Stimulated activated CD4-positive, alpha-beta T cell treated with anti-CD3 and anti-CD28 coated beads, Interleukin-1b, Interleukin-23, amount 100 ng/mL, for 48 hours (primary cell): ENCODE data around the gene RPS15.
"Not testable (repeated sequence)": the region's sequence is repeated elsewhere in the genome, so short reads cannot be mapped to it uniquely, and the experiment has no call there.

ENCODE experiments used
- DNase-seq: peaks from one replicate; pipeline ENCODE4 v3.0.0-alpha.2; 2020

Gene RPS15

DNA sequence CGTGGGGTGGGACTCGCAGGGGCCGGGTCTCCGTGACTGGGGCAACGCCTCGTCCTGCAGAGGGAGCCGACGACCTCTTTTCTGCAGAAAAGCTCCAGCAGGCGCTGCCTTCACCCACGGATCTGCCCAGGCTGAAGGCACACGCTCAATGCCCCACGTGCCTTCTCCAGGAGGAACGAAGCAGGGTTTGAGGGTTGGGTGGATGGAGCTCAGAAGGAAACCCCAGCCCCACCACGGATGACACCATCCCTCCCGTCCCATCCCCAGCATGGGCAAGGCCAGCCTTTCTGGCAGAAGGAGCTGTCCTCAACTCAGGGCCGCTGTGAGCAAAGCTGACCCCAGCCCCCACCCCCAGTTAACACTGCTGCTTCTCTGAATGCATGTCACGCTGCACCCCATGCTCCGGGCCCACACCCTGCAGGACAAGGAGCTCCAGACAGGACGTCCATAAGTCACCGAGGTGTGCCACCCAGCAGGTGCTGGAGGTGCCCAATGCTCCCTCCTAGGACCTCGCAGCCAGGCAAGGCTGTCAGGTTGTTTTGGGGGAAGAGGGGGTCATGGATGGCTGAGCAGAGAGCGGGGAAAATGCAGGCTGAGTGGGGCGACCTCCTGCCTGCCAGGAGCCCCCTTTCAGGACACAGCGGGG, 33.4 kb downstream of the RPS15 start:
- DNase-seq, result no peak

DNA sequence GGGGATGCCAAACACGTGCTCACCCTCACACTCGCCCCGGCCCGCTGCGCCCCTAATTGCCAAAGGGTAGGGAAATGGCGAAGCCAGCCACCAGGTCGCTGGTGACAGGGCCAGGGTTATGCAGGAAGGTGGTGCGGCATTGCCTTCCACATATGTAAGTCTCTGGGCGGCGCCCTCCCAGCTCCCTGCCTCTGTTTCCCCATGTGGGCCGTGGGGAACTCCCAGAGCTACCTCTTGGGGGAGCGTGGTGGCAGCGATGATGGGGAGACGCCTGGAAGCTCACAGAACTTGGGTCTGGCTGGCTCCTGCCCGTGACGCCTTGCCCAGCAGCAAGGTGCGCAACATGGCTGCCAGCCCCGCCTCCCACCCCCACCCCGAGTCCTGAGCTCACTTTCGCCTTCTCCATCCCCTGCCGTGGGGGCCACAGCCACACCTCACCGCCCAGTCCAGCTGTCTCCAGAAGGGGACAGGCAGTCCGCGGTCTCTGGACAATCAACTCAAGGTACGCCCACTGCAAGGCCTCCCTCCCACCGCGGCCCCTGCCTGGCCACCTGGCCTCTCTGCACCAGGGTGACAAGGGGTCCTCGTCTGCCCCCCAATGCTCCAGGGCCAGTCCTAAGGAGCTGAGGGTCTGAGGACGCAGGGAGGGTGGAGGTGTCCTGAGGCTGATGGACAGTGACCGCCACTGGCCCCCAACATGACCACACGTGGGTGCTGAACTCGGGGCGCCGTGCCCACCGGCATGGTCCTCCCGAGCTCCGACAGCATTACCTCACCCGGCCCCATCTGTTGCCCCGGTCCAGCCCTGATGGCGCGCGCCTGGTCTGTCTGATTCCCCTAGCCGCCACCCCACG, 34.3 kb downstream of the RPS15 start:
- no peak for DNase-seq

DNA sequence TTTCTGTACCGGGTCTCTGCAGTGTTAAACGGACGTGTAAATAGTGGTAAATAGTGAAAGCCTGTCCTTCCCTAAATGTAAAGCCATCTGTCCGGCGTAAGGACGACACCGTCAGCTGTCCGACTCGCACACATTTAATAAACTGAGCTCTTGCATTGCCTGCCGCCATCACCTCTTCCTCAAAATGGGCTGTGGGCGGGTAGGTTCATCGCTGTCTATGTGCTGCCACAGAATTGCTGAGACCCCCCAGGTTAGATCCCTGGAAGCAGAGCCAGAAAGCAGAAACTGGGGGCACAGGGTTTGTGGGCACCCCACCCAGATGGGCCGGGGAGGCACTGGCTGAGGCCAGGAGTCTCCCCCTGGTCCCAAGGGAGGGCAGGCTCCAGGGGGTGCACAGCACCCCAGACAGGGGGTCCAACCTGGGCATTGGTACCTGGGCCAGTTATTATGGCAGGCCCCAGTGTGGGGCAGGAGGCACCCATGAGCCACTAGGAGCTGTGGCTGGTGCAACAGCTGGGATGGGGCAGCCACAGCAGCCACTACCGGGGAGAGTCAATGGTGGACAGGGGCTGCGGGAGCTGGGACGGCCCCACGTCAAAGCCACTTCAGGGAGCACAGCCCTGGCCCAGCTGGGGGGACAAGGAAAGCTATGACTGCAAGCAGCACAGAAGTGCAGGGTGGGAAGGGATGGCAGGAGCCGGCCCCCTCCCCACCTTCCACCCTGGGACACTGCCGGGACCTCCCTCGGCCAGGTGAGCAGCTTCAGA, 35.1 kb downstream of the RPS15 start:
- DNase-seq, result no peak

DNA sequence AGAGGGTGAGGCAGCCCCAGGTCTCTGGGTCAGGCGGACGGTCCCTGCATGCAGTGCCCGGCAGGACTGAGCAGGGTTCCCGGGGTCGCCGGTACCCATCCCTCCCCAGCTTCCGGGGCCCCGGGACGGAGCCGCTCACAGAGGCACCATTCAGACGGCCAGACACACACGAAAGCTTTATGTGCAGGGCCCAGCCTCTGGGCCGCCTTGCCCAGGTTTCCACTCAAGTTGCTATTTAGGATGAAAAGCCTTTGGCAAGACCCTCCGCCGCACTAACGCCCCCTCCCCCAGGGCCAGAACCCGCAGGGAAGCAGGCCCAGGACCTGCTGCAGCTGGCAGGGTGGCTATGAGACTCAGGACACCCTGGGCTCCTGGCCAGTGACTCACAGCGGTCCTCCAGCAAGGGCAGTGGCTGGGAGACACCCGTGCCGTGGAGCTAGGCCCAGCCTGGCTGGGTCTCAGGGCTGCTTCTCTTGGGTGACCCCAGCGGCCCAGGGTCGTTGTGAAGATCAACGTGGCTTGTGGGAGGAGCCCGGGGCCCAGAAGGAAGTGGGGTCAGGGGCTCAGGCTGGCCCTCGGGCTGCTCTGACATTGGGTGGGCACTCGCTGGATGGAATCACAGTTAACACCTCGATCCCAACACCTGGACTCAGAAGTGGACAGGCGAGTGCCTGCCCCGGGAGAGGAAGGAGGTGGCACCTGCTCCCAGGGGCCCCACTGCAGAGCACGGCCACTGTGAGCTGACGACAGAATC, 36.0 kb downstream of the RPS15 start:
- DNase-seq, result no peak

DNA sequence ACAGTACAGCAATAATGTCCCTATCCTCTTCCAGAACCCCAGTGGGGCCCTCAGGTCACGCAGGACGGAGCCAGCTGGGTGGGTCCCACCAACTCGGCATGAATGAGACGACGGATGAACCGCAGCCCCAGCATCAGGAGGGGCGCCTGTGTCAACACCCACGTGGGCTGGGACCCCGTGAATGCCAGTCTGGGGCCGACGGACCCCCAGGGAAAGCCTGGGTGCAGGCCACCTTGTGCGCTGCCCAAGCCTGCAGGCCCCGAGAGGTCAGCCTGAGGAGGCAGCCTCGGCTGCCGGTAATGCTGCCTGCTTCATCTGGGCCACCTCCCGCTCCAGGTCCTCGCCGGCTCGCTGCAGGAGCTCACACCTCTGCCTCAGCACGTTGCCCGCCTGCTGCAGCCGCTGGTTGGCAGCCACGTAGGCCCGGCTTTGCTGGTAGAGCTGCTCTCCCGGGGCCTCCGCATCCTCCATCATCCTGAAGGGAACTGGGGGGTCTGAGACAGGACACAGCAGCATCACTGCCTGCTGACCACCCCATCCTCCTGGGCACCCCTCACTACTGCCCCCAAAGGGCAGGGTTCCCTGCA, 36.7 kb downstream of the RPS15 start:
- DNase-seq, result no peak

DNA sequence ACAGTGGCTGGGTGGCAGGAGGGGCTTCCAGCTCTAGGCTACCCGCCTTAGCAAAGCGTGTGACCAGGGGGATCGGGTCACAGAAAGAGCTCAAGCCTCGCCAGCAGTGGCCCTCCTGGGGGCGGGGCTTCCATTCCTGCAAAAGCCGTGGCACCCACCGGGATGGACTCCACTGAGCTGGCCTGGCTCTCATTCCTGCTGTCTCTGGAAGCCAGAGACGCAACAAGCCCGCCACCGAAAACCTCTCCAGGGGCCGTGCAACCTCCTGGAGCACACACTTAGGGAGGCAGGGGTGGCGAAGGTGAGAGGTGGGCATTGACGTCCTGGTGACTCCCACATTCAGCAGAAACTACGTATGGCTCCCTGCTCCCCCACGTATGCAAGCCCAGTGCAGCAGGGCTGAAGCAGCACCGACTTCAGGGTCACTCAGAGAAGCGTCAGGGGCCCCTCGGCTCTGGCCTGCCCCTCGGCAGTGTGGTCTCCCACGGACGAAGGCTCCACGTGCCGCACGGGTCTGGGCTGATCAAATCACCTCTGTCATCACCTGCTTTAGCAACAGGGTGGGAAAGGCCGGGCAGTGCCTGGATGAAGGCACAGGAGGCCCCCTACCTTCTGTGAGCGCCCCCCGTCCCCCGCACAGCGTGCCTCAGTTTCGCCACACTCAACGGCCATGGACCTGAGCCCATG, 37.7 kb downstream of the RPS15 start:
- no peak for DNase-seq

DNA sequence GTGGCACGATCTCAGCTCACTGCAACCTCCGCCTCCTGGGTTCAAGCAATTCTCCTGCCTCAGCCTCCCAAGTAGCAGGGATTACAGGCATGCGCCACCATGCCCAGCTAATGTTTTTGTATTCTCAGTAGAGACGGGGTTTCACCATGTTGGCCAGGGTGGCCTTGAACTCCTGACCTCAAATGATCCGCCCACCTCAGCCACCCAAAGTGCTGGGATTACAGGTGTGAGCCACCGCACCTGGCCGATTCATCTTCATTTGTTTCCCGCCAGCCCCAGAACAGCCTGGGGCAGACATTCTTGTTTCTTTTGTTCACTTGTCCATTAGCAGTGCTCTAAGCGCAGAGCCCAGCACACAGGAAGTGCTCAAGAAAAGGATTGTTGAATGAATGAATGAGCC, 38.9 kb downstream of the RPS15 start:
- DNase-seq, result not testable (repeated sequence)

DNA sequence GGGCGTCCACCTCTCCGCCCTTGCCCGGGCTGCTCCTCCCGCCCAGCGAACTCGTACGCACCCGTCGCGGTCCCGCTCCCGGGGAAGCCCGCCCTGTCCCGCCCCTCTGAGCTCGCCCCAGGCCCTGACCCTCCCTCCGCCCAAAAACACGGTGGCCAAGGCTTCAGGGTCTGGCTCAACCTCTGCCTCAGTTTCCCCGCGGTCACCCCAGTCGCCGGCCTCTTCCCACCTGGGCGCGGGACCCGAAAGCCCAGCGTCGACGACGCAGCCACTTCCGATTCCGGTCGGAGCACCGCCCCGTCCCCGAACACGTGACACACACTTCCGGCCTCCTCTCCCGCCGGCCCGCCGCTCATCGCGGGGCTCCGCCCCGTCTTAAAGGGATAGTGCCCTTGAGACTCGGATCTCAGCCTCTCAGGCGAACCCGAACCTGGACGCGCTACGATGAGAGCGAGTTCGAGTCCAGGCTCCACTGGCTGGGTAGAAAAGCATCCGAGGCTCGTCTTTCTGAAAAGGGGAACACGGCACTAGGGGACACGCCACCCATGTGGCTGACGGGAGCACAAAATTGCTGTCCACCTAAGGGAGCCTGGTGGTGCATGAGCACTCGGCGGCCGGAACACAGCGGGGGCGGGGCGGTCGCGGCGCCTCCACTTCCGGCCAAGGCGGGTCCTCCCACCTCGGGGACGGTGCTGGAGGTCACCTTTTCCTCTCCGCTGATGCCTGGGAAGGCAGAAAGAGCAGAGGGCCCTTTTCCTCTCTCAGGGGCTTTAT, 40.9 kb downstream of the RPS15 start, which contains the start of gene C19orf25:
Gene C19orf25, minus strand, starts transcription at position 282 of the 774 bp plus-strand sequence. CDS start 312 bp downstream, outside the sequence.
- peak; percentile 94 for DNase-seq

DNA sequence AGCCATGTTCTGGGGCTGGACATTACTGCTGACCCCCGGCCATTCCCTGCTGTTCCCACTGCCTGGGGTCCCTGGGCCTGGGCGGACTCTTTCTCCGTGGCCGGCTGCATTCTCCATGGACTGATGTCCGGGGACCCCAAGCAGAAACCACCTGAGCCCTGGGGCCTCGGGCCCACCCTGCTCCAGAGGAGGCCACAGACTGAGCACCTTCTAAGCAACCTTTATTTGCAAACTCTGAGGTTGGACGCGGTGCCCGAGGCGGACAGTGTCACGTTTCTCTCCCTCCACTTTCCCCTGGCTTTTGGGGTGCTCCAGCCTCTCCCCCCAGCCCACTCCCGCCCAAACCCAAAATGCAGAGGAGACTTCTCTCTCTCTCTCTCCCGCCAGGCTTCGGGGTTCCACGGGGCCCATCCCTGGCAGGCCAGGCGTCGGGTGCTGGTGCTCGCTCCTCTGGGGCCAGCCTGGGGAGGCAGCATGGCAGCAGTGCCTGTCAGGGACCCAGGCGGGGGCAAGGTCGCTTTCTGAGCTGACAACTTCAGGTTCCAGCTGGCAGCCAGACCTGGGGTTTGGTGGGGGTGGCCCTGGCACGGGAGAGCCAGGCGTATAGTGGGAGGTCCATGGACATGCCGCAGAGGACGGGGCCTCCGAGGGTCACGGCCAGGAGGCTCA, 43.2 kb downstream of the RPS15 start:
- no peak for DNase-seq

DNA sequence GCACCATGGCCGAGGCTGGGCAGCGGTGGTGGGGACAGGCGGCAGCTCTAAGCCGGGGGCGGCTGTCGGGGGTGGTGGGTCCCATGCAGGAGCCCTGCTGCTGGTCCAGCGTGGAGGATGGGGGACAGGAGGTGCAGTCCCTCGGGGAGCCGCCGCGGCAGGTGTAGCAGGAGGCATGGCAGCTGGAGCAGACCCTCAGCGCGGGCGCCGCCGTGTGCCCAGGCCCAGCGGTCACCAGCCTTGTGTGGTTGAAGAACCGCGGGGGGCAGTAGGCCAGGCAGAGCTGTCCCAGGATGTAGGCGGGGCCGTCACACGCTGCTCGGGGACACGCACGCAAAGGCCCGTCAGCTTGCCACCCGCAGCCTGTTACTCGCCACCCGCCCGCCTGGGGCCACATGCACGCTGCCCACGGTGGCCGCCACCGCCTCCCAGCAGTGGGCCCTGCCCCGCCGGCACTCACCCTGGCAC, 43.7 kb downstream of the RPS15 start:
- DNase-seq, result no peak

DNA sequence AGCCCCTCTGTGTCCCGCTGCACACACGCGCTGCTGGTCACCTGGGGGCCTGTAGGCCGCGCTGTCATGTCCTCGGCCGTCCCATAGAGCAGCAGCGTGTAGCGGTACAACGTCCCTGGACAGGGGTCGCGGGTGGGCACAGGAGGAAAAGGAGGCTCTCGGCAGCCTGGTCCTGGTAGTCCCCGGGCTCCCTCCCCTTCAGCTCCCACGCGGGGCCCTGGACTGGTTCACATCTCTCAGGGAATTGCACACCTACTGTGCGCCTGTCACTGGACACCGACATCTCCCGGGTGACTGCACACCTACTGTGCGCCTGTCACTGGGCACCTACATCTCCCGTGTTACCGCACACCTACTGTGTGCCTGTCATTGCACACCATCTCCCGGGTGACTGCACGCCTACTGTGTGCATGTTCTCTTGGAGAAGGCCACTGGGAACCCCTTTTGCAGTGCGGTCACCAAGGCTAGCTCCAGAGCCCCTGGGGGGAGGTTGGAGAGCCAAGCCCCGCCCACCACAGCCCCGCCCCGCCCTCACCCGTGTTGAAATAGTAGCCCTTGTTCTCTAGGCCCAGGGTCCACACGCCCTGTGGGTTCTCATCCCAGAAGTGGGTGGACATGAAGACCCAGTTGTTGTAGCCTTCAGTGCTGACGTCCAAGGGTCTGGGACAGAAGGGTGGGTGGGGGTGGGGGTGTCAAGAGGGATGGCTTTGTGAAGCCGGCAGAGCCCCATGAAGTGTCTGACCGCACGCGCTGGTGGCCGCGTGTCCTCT, 44.4 kb downstream of the RPS15 start:
- no peak for DNase-seq

DNA sequence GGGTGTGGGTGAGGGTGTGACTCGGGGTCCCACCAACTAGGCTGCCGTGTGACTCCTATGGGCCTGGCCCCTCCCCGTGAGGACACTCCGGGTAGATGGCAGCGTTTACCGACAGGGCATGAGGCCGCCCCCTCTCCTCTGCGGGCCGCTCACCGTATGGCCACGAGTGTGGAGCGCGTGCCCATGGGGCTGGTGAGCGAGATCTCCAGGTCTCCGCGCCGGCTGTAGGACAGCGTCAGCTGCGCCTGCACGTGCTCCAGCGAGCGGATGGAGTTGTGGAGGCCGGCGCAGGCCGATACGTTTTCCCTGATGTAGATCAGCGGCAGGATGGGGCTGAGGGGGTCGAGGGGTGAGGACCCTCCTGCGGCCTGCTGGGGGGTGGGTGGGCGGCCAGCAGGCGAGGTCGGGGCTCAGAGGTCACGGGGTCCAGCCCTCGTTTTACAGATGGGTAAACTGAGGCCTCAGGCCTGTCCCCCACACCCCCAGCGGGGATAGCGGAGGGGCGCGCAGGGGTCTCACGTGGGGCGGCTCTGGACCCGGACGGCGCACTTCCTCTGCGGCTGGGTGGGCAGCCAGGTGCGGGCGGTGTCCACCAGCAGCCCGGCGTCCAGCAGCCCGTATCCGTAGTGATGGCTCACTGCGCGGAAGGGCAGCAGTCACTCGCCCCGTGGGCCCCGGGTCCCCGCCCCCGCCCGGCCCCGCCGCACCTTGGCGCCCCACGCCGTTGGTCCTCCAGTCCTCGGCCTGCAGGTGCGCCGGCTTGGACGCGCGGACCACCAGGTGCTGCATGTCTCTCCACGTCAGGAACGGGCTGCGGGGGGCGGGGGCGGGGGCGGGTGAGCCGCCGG, 45.2 kb downstream of the RPS15 start:
- DNase-seq, result no peak

DNA sequence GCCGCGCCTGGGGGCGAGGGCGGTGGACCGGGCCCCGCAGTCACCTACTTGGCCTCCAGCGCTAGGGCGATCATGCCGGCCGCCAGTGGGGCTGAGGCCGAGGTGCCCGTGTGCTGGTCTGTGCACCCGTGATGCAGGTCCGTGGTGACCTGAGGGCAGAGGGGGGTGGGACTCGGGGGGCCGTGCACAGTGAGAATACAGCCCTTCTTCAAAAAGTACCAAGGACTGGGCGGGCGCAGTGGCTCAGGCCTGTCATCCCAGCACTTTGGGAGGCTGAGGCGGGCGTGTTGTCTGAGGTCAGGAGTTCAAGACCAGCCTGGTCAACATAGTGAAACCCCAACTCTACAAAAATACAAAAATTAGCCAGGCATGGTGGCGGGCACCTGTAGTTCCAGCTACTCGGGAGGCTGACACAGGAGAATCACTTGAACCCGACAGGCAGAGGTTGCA, 45.8 kb downstream of the RPS15 start:
- DNase-seq, result no peak

DNA sequence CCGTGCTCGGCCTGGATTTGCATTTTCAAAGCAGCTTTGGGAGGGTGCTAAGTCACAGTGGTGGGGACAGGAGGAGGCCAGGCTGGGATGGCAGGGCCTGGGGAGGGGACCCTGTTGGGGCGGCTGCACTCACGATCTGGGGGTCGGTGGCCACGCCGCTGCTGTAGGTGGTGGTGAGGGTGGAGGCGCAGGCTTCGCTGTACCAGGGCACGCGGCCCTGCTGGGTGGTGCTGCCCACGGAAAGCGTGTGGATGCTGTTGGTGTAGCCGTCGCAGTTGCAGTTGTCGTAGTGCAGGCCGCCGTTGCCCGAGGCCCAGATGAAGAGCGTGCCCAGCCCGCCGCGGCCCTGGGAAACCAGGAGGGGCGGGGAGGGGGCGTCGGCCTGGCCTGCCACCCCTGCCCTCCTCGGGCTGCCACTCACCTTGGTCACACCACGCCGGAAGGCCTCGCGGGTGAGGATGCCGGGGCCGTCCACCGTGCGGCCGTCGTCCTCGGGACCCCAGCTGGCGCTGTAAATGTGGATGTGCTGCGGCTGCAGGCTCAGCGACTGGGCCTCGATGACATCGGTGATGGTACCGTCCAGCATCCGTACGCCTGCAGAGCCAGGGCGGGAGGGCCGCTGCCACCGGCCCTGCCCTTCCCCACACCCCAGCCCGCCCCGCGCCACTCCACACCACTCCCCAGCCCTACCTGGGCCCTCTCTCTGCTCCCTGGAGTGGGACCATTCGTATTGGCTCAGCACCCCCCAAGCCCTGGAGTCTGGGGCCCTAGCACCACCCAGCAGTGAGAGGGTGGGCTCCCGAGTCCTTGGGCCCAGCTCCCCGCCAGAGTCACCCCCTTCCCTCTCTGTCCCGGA, 48.8 kb downstream of the RPS15 start:
- DNase-seq, result no peak

DNA sequence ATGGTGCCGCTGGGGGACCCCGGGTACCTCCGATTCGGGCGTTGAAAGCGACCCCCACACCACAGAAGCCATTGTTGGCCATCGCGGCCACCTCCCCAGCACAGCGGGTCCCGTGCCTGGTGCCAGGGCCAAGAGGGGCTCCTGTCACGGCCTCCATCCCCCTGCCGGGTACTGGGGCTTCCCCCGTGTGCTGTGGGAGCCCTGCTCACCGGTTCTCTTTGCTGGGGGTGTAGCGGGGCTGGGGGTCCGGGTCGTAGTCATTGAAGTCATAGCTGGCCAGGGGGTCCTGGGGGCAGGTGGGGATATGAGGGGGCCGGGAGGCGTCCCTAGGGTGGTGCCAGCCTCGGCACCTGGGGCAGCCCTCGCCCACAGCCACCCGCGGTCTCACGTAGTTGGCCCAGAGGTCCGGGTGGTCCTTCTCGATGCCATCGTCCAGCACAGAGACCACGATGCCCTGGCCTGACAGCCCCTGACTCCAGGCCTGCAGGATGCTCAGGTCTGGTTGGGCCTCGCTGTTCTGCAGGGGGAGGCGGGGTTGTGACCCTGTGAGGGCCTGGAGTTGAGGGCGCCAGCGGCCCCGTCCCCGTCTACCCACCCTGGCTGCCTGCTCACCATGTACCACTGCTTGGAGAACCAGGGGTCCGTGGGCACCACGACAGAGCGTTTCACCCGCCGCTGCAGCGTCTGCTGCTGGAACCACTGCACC, 49.5 kb downstream of the RPS15 start:
- no peak for DNase-seq

DNA sequence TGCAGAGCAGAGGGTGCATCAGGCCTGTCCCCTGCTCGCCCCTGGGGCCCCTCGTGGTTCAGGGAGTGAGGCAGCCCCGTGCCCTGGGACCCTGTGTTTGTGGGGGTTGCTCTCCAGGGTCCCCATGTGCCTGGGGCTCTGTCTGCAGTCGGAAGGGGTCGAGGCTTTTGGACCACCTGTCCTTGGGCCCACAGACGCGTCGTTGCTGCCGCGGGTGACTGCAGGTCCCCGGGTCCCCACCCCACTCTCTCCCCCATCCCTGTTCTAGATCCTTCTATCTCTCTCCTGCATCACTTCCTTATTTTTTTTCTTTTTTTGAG, 50.0 kb downstream of the RPS15 start:
- no peak for DNase-seq
